Mucosa of descending colon (tissue), 3 donors: ENCODE data around the gene EHMT2. TPM values are rescaled to one million over a fixed set of nuclear protein-coding genes. Genes with fewer than 3 reads are reported as not detected.

Experiments used
- ATAC-seq: fragments of 200-7000 bp; cut with Tn5 transposase; one replicate; pipeline ENCODE4 v1.9.1; 2020; ENCODE audit warnings: mild to moderate bottlenecking, moderate library complexity
- DNase-seq, 3 donors: peaks; one replicate each; pipeline ENCODE4 v3.0.0-alpha.2; 2020
- H3K36me3 ChIP-seq: fragments of 200-600 bp; one replicate; pipeline ENCODE4 v1.8.0; 2021; ENCODE audit warnings: low read depth, mild to moderate bottlenecking
- H3K4me1 ChIP-seq: fragments of 200-600 bp; one replicate; pipeline ENCODE4 v1.8.0; 2021; ENCODE audit warnings: low read depth, mild to moderate bottlenecking
- H3K4me3 ChIP-seq: fragments of 200-600 bp; one replicate; pipeline ENCODE4 v1.8.0; 2021; ENCODE audit warnings: mild to moderate bottlenecking
- H3K9me3 ChIP-seq: fragments of 200-600 bp; one replicate; pipeline ENCODE4 v1.8.0; 2021; ENCODE audit warnings: mild to moderate bottlenecking
- CTCF ChIP-seq: fragments of 200-600 bp; IDR thresholded peaks from one replicate; pipeline ENCODE4 v1.8.0; 2022; ENCODE audit warnings: antibody characterized with exemption, mild to moderate bottlenecking
- intact Hi-C, 2 donors: fragments of 100-400 bp; cut with DNase I in 1 of 2; cut with micrococcal nuclease in 1 of 2; formaldehyde crosslinking; loops; one replicate each; pipeline versions ENCODE4 v1.11.0 to v1.11.1; 2022; cut with DNase I, micrococcal nuclease
- total RNA-seq, 3 donors: library from RNA; stranded (reverse); fragmentation: NEBNext Ultra II Directional in 2 of 3; extraction: Animal tissue kit (Norgen Biotek cat#: 25700) in 2 of 3; gene quantifications; one replicate each; pipeline versions ENCODE4 v1.2.1 to v1.2.4, GENCODE V29; 2021 to 2023
- donor health status: DM: no; HTN: no; CAD: no; lungs with moderate emphysema.
- donor health status: DM: no; HTN: no; CAD: no.
- donor health status: DM: no; HTN: yes; CAD: no.

Gene EHMT2
- total RNA-seq, 3 donors from 2014 or later: 29.6 to 50.1 (median 36.4) TPM

GRCh38 chr6:31905041-31905440, 7.5 kb upstream of the EHMT2 start:
- H3K4me3 ChIP-seq: no peak overlapping the region
- no peaks in the 10 kb centered on the region for H3K9me3 ChIP-seq
- intact Hi-C loops: loop anchor here in 1 of 2 donors (10.0 kb wide), 1 partner anchor 50 kb away; the partner anchor contains the start of genes NELFE and SKIC2
- H3K4me1 ChIP-seq: peaks cover 15% of the 10 kb centered on the region
- TF ChIP-seq CTCF: no peak
- DNase-seq (no peak), ATAC-seq (no peak)
- no peaks in the 10 kb centered on the region for H3K36me3 ChIP-seq

GRCh38 chr6:31903957-31904356, 6.5 kb upstream of the EHMT2 start:
- TF ChIP-seq CTCF: no peak

GRCh38 chr6:31901953-31902643, 4.6 kb upstream of the EHMT2 start, which contains the start of gene ZBTB12:
ZBTB12 (minus strand) TSS chr6:31902086; CDS start chr6:31901305, 781 bp downstream.
- peak; percentile 89 to 94 (median 92) for DNase-seq
- intact Hi-C loops: loop anchor here in 1 of 2 donors (10.0 kb wide), 1 partner anchor 53 kb away; the partner anchor contains the start of genes NELFE and SKIC2
- Histone ChIP-seq H3K36me3 (peaks cover 3% of the 10 kb centered on the region), H3K4me3 (peak within 1 kb of the TSS; percentile 26), H3K4me1 (peaks cover 22% of the 10 kb centered on the region), H3K9me3 (no peaks in the 10 kb centered on the region)
- TF ChIP-seq CTCF: no peak
- peak; percentile 77 for ATAC-seq

More at GRCh38 chr6:31903957-31904356, 6.5 kb upstream of the EHMT2 start:
- Histone ChIP-seq H3K4me1 (peaks cover 16% of the 10 kb centered on the region), H3K36me3 (no peaks in the 10 kb centered on the region), H3K9me3 (no peaks in the 10 kb centered on the region), H3K4me3 (no peak overlapping the region)
- DNase-seq: no peak
- intact Hi-C loops: loop anchor here in 1 of 2 donors (10.0 kb wide), 1 partner anchor 51 kb away; the partner anchor contains the start of genes NELFE and SKIC2
- ATAC-seq: no peak

GRCh38 chr6:31901415-31901952, 4.0 kb upstream of the EHMT2 start:
- peak; percentile 12 for ATAC-seq
- TF ChIP-seq CTCF: no peak
- intact Hi-C loops: loop anchor here in 1 of 2 donors (10.0 kb wide), 1 partner anchor 53 kb away; the partner anchor contains the start of genes NELFE and SKIC2

GRCh38 chr6:31900917-31901414, 3.5 kb upstream of the EHMT2 start:
- DNase-seq (peak in 2 of 3 donors; percentile 29 to 74), ATAC-seq (no peak)
- intact Hi-C loops: loop anchor here in 1 of 2 donors (10.0 kb wide), 1 partner anchor 54 kb away; the partner anchor contains the start of genes NELFE and SKIC2
- H3K4me3 ChIP-seq: no peak overlapping the region
- peaks cover 29% of the 10 kb centered on the region for H3K4me1 ChIP-seq
- TF ChIP-seq CTCF: no peak
- H3K9me3 ChIP-seq: no peaks in the 10 kb centered on the region
- H3K36me3 ChIP-seq: peaks cover 3% of the 10 kb centered on the region

More at GRCh38 chr6:31901415-31901952, 4.0 kb upstream of the EHMT2 start:
- peaks cover 26% of the 10 kb centered on the region for H3K4me1 ChIP-seq
- peaks cover 3% of the 10 kb centered on the region for H3K36me3 ChIP-seq
- peak overlapping the region; percentile 26 for H3K4me3 ChIP-seq
- DNase-seq: peak; percentile 74 to 84 (median 81)
- H3K9me3 ChIP-seq: no peaks in the 10 kb centered on the region
